Measurements from ENCODE around the gene TAF1D.

The TAF1D gene

DNA sequence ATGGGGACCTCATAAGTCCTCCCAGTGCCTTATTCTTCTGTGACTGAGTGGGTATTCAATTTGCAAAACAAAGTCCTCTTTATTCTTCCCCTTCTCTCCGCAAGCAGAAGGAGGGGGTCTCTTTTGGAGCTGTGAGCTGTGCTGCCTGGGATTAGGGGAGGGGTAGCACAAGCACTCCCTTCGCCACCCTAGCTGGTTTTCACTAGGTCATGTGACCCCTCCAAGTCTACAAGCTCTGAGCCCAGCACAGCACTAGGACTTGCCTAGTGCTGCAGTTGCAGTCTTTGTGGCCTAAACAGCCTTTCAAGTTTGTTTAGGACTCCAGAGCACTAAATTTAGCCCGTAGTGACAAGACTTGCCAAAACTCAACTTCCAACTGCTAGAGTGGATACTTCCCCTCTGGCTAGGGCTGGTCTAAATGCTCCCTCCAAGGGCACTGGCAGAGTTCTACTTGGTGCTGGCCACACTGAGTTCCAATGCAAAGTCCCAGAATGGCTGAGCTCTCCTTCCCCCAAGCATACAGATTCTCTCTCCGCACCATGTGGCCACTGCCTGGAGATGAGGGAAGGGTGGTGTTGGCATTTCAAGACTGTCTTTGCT lies 25.4 kb downstream of the TAF1D start:
- in situ Hi-C loops (cut with MboI; ENCODE audit: low pct_unique_long_range_greater_than_20kb, low sequenced_read_pairs, unreplicated experiment): no loop called here
- DNase-seq (ENCODE audit: low spot score): no peak
- TF ChIP-seq, protein P1, sequence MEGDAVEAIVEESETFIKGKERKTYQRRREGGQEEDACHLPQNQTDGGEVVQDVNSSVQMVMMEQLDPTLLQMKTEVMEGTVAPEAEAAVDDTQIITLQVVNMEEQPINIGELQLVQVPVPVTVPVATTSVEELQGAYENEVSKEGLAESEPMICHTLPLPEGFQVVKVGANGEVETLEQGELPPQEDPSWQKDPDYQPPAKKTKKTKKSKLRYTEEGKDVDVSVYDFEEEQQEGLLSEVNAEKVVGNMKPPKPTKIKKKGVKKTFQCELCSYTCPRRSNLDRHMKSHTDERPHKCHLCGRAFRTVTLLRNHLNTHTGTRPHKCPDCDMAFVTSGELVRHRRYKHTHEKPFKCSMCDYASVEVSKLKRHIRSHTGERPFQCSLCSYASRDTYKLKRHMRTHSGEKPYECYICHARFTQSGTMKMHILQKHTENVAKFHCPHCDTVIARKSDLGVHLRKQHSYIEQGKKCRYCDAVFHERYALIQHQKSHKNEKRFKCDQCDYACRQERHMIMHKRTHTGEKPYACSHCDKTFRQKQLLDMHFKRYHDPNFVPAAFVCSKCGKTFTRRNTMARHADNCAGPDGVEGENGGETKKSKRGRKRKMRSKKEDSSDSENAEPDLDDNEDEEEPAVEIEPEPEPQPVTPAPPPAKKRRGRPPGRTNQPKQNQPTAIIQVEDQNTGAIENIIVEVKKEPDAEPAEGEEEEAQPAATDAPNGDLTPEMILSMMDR (IDR thresholded peaks at IDR 0.05; ENCODE audit: extremely low read depth, insufficient read depth, missing control alignments): no peak

DNA sequence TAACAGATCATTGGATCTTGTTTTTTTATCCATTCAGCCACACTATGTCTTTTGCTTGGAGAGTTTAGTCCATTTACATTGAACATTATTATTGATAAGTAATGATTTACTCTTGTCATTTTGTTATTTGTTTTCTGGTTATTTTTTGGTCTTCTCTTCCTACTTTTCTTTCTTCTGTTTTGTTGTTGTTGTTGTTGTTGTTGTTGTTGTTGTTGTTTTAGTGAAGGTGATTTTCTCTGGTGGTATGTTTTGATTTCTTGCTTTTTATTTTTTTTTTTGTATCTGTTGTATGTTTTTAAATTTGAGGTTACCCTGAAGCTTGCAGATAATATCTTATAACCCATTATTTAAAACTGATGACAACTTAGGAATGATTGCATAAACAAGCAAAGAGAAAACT lies 28.6 kb downstream of the TAF1D start:
- in situ Hi-C loops (cut with MboI; ENCODE audit: low pct_unique_long_range_greater_than_20kb, low sequenced_read_pairs, unreplicated experiment): no loop called here
- TF ChIP-seq, protein P1 (IDR thresholded peaks at IDR 0.05; ENCODE audit: extremely low read depth, insufficient read depth, missing control alignments): no peak
- no peak for DNase-seq (ENCODE audit: low spot score)

DNA sequence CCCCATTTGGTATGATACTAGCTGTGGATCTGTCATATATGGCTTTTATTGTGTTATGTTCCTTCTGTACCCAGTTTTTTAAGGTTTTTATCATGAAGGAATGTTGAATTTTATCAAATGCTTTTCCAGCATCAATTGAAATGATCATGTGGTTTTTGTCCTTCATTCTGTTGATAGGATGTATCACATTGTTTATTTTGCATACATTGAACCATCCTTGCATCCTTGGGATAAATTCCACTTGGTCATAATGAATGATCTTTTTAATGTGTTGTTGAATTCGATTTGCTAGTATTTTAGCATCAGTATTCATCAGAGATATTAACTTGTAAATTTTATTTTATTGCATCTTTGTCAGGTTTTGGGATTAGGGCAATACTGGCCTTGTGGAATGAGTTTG lies 31.1 kb downstream of the TAF1D start:
- no peak for DNase-seq (ENCODE audit: low spot score)
- in situ Hi-C loops (cut with MboI; ENCODE audit: low pct_unique_long_range_greater_than_20kb, low sequenced_read_pairs, unreplicated experiment): no loop called here
- TF ChIP-seq, protein P1 (IDR thresholded peaks at IDR 0.05; ENCODE audit: extremely low read depth, insufficient read depth, missing control alignments): no peak

DNA sequence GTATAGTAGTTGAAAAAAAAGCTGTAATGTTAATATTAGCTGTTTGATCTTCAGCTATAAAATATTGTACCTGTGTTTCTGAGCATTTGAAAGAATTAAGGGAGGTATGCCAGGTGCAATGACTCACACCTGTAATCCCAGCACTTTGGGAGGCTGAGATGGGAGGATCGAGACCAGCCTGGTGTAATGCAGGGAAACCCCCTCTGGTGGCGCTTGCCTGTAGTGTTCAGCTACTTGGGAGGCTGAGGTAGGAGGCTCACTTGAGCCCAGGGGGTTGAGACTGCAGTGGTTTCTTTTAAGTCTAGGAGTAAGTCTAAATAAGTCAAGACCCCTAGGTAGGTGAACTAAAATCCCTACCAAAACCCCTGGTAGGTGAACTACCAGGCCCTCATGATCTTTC lies 37.1 kb downstream of the TAF1D start:
- no peak for DNase-seq (ENCODE audit: low spot score)
- TF ChIP-seq, protein P1 (IDR thresholded peaks at IDR 0.05; ENCODE audit: extremely low read depth, insufficient read depth, missing control alignments): no peak
- in situ Hi-C loops (cut with MboI; ENCODE audit: low pct_unique_long_range_greater_than_20kb, low sequenced_read_pairs, unreplicated experiment): no loop called here

DNA sequence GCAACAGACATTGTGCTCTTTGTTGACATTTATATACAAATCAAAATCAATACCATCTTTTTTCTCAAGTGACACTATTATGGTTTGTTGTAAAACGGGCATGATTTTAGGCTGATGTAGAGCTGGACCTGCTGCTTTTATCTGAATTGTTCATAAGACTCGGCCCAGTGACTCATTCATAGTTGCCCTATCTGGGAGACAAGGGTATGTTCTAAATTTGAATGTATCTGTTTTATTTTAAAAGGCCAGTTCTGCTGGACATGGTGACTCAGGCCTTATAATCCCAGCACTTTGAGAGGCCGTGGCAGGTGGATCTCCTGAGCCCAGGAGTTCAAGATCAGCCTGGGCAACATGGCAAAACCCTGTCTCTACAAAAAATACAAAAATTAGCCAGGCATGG lies 40.5 kb downstream of the TAF1D start:
- TF ChIP-seq, protein P1 (IDR thresholded peaks at IDR 0.05; ENCODE audit: extremely low read depth, insufficient read depth, missing control alignments): no peak
- in situ Hi-C loops (cut with MboI; ENCODE audit: low pct_unique_long_range_greater_than_20kb, low sequenced_read_pairs, unreplicated experiment): no loop called here
- no peak for DNase-seq (ENCODE audit: low spot score)

DNA sequence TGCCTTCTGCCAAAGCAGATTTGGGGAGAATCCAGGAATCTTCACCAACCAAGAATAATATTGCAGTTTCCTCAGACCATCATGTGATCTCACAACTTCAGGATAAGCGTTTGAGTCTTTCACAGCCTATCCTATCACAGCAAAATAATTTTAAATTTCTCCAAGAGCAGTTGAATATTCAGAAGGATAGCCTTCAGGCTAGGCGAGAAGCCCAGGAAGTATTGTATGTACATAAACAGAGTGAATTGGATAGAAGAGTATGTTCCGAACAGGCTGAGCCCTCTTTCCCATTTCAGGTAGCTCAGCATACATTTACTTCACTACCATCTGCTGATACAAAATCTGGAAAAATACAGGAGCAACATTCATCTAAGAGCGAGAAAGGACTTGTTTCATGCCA lies 43.7 kb downstream of the TAF1D start:
- DNase-seq (ENCODE audit: low spot score): no peak
- TF ChIP-seq, protein P1 (IDR thresholded peaks at IDR 0.05; ENCODE audit: extremely low read depth, insufficient read depth, missing control alignments): no peak
- in situ Hi-C loops (cut with MboI; ENCODE audit: low pct_unique_long_range_greater_than_20kb, low sequenced_read_pairs, unreplicated experiment): no loop called here

DNA sequence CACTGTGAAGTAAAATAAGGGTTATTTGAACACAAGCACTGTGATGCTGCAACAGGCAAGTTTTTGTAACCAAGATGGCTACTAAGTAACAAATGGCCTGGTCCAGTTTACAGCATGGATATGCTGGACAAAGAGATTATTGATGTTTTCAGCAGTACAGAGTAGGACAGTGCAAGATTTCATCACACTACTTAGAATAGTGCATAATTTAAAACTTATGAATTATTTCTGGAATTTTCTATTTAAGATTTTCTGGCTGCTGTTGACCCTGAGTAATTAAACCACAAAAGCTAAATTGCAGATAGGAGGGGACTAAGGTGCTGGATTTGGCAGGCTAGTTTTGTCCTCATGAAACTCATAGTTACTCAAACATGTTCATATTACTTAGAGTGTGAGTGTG lies 46.7 kb downstream of the TAF1D start:
- TF ChIP-seq, protein P1 (IDR thresholded peaks at IDR 0.05; ENCODE audit: extremely low read depth, insufficient read depth, missing control alignments): no peak
- no peak for DNase-seq (ENCODE audit: low spot score)
- in situ Hi-C loops (cut with MboI; ENCODE audit: low pct_unique_long_range_greater_than_20kb, low sequenced_read_pairs, unreplicated experiment): no loop called here
